Ovary (tissue), 3 donors: ENCODE data around the gene VSTM2B.

Experiments used
- EP300 ChIP-seq: sonication (generic); formaldehyde crosslinking; IDR thresholded peaks from one replicate; pipeline ENCODE4 v1.6.1; 2017; ENCODE audit warnings: antibody characterized with exemption
- POLR2A ChIP-seq: fragments of 450-650 bp; IDR thresholded peaks from one replicate; pipeline ENCODE4 v1.6.1; 2017; ENCODE audit warnings: antibody characterized with exemption, mild to moderate bottlenecking, moderate library complexity
- TF ChIP-seq, protein P1 (sequence below), 3 donors: fragments of 450-650 bp in 2 of 3; fragments of 200-600 bp in 1 of 3; IDR thresholded peaks; one replicate each; pipeline versions ENCODE4 v1.5.1 to v1.8.0; 2016 to 2022; ENCODE audit warnings: antibody characterized with exemption in 3 of 3, mild to moderate bottlenecking in 1 of 3
- donor health status: DM: no; HTN: no; CAD: no.

DNA sequence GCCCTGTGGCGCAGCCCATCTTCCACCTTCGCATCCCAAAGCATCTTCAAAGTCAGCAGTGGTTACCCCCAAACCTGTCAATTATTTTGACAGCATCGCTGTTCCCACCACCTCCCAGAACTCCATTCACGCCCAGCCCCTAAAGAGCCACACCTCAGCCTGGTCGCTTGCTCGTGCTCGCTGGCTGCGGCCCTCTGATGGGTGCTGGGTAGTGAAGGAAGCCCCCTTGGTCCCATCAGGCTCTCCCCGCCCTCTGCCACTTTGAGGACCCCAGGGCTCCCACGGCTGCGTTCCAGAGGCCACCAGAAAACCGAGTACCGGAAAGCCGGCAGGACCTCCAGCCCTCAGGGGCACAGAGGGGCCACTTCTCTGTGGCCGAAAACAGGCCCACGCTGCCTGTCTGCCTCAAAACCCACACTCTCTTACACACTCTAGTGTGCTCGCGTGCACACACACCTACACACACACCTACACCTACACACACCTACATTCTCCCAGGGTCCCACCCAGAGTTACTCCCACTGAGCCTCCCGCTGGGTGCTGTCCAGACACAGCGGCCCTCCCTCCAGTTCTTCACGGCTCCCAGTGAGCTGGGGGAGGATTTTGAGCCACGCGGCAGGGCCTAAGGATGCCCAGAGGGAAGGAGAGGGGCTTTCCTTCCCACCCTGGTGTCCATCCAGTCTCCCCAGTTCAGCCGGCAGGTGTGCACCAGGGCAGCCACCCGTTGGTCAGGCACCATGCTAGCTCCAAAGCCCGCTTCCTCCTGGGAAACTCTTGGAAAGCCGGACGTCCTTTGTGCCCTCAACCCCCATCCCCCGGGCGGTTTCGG, 1.9 kb downstream of the VSTM2B start:
- TF ChIP-seq, protein P1, sequence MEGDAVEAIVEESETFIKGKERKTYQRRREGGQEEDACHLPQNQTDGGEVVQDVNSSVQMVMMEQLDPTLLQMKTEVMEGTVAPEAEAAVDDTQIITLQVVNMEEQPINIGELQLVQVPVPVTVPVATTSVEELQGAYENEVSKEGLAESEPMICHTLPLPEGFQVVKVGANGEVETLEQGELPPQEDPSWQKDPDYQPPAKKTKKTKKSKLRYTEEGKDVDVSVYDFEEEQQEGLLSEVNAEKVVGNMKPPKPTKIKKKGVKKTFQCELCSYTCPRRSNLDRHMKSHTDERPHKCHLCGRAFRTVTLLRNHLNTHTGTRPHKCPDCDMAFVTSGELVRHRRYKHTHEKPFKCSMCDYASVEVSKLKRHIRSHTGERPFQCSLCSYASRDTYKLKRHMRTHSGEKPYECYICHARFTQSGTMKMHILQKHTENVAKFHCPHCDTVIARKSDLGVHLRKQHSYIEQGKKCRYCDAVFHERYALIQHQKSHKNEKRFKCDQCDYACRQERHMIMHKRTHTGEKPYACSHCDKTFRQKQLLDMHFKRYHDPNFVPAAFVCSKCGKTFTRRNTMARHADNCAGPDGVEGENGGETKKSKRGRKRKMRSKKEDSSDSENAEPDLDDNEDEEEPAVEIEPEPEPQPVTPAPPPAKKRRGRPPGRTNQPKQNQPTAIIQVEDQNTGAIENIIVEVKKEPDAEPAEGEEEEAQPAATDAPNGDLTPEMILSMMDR (IDR thresholded peaks at IDR 0.05) = no peak
- TF ChIP-seq POLR2A (no peak), EP300 (no peak)
